ENCODE data around the gene CHST14. TPM values are rescaled to one million over a fixed set of nuclear protein-coding genes. Genes with fewer than 3 reads are reported as not detected.
A peak's percentile ranks its signal among the peaks of the same experiment; 100 is the strongest.

CHST14 gene
- total and polyA plus RNA-seq, 2 of the 8 experiments (the other 6 are each of a cell fraction or from before 2014, with no cell fraction given): 13.4 to 20.3 TPM

DNA sequence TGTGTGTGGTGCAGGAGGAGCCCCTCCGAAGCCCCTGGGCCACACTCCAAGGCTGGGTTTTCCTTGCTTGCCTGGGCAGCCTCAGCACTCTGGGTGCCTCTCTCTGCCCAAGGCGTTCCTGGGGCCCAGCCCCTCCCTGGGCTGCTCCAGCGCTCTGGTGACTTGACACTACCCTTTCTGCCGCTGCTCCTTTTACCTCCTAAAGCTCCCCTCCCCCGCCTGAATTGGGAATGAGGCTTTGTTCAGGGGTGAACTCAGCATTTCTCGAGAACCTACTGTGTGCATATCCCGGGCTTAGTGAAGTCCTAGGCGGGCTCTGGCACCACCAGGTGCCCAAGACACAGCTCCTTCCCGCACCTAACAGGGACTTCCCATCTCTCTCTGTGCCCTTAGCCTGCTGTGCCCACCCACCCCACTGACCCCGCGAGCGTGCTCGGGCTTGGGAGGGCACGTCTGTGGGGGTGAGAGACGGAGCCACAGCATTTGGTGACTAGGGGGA is 31.3 kb upstream of the CHST14 start (continued):
- TF ChIP-seq EP300 (IDR thresholded peaks at IDR 0.05; ENCODE audit: borderline replicate concordance in 1 of 2, low read depth in 2 of 2, low read length in 2 of 2) (no peak), SRF (IDR thresholded peaks at IDR 0.05; ENCODE audit: low read depth, low read length) (no peak), RAD21 (IDR thresholded peaks at IDR 0.05 in 1 of 2, conservative IDR thresholded peaks at IDR 0.05 in 1 of 2; ENCODE audit: low read depth in 2 of 2, low read length in 2 of 2) (peak in 1 of 2 experiments; percentile 3; a peak in 1 of 4 replicates), POU5F1 (IDR thresholded peaks at IDR 0.05; ENCODE audit: low read depth, low read length) (0 out of 2 replicates have a peak, but pooled peaks have one; percentile 12), KDM5A (IDR thresholded peaks at IDR 0.05; ENCODE audit: low read length) (no peak), POLR2AphosphoS5 (IDR thresholded peaks at IDR 0.05; ENCODE audit: low read depth, low read length) (peak; percentile 51; the same call in 1 of the 2 replicates), MAFK (IDR thresholded peaks at IDR 0.05; ENCODE audit: low read depth, low read length) (peak; percentile 66; the same call in 1 of the 2 replicates), HDAC2 (IDR thresholded peaks at IDR 0.05; ENCODE audit: borderline replicate concordance in 1 of 2, low read depth in 2 of 2, low read length in 2 of 2) (no peak), NANOG (IDR thresholded peaks at IDR 0.05; ENCODE audit: insufficient read depth, low read depth, low read length, poor library complexity, severe bottlenecking) (no peak), RXRA (IDR thresholded peaks at IDR 0.05; ENCODE audit: insufficient read depth, low read depth, low read length) (no peak), SP1 (IDR thresholded peaks at IDR 0.05; ENCODE audit: low read depth, low read length) (peak; percentile 57; the same call in 1 of the 2 replicates), BCL11A (IDR thresholded peaks at IDR 0.05; ENCODE audit: low read depth in 2 of 2, low read length in 2 of 2) (no peak), EGR1 (IDR thresholded peaks at IDR 0.05; ENCODE audit: borderline replicate concordance, low read depth, low read length) (no peak), TEAD4 (IDR thresholded peaks at IDR 0.05; ENCODE audit: low read depth, low read length) (no peak), RNF2 (IDR thresholded peaks at IDR 0.05; ENCODE audit: borderline replicate concordance, low read depth, low read length, missing control alignments, poor library complexity, severe bottlenecking) (no peak)
- TF ChIP-seq, protein P1, sequence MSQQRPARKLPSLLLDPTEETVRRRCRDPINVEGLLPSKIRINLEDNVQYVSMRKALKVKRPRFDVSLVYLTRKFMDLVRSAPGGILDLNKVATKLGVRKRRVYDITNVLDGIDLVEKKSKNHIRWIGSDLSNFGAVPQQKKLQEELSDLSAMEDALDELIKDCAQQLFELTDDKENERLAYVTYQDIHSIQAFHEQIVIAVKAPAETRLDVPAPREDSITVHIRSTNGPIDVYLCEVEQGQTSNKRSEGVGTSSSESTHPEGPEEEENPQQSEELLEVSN (IDR thresholded peaks at IDR 0.05): no peak
- TF ChIP-seq, protein P2, sequence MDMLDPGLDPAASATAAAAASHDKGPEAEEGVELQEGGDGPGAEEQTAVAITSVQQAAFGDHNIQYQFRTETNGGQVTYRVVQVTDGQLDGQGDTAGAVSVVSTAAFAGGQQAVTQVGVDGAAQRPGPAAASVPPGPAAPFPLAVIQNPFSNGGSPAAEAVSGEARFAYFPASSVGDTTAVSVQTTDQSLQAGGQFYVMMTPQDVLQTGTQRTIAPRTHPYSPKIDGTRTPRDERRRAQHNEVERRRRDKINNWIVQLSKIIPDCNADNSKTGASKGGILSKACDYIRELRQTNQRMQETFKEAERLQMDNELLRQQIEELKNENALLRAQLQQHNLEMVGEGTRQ (IDR thresholded peaks at IDR 0.05; ENCODE audit: low read length): no peak
- TF ChIP-seq, protein P3, sequence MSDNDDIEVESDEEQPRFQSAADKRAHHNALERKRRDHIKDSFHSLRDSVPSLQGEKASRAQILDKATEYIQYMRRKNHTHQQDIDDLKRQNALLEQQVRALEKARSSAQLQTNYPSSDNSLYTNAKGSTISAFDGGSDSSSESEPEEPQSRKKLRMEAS (IDR thresholded peaks at IDR 0.05): 0 out of 2 replicates have a peak, but pooled peaks have one; percentile 7
- TF ChIP-seq, protein P4, sequence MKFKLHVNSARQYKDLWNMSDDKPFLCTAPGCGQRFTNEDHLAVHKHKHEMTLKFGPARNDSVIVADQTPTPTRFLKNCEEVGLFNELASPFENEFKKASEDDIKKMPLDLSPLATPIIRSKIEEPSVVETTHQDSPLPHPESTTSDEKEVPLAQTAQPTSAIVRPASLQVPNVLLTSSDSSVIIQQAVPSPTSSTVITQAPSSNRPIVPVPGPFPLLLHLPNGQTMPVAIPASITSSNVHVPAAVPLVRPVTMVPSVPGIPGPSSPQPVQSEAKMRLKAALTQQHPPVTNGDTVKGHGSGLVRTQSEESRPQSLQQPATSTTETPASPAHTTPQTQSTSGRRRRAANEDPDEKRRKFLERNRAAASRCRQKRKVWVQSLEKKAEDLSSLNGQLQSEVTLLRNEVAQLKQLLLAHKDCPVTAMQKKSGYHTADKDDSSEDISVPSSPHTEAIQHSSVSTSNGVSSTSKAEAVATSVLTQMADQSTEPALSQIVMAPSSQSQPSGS (IDR thresholded peaks at IDR 0.05; ENCODE audit: low read length): no peak
